ENCODE data around the gene FAM168A. TPM values are rescaled to one million over a fixed set of nuclear protein-coding genes. Genes with fewer than 3 reads are reported as not detected.

Gene FAM168A
- total and polyA plus RNA-seq, 9 of the 15 experiments (the other 6 are each of a cell fraction or from before 2014, with no cell fraction given): 0.44 to 7.2 (median 2.9) TPM

- TF ChIP-seq RREB1 (CRISPR knock-in tag; IDR thresholded peaks at IDR 0.05) (no peak), KLF1 (tag; IDR thresholded peaks at IDR 0.05) (peak; percentile 35; the same call in 1 of the 2 replicates), ADNP (tag; IDR thresholded peaks at IDR 0.05) (no peak), TRIM24 (IDR thresholded peaks at IDR 0.05) (peak; percentile 47 to 68; a peak in 3 of 4 replicates), DLX4 (CRISPR knock-in tag; IDR thresholded peaks at IDR 0.05) (no peak), SMAD2 (IDR thresholded peaks at IDR 0.05; ENCODE audit: low read depth, low read length) (no peak), IRF1 (CRISPR knock-in tag; IDR thresholded peaks at IDR 0.05; ENCODE audit: borderline replicate concordance) (no peak), ID3 (CRISPR knock-in tag; IDR thresholded peaks at IDR 0.05) (no peak), ID3 (tag; IDR thresholded peaks at IDR 0.05) (no peak), EP300 (IDR thresholded peaks at IDR 0.05; ENCODE audit: low read length) (no peak), HDAC3 (IDR thresholded peaks at IDR 0.05; ENCODE audit: borderline replicate concordance, partially characterized antibody) (no peak), TEAD1 (CRISPR knock-in tag; IDR thresholded peaks at IDR 0.05) (no peak), MCM5 (IDR thresholded peaks at IDR 0.05; ENCODE audit: low read depth) (no peak), NFIC (IDR thresholded peaks at IDR 0.05) (peak; percentile 51), ZNF347 (CRISPR knock-in tag; IDR thresholded peaks at IDR 0.05; ENCODE audit: low read depth) (no peak), BCLAF1 (IDR thresholded peaks at IDR 0.05; ENCODE audit: borderline replicate concordance in 1 of 2, control insufficient read depth in 1 of 2, low read depth in 2 of 2, low read length in 1 of 2) (0 out of 4 replicates have a peak, but pooled peaks of 1 of the 2 experiments have one; percentile 46), ZFP1 (CRISPR knock-in tag; IDR thresholded peaks at IDR 0.05) (no peak)
Measured at GRCh38 chr11:73376803-73377629, 220.9 kb downstream of the FAM168A start (continued).
